ENCODE data around the gene GSTT4.
"Not testable (repeated sequence)": the region's sequence is repeated elsewhere in the genome, so short reads cannot be mapped to it uniquely, and the experiment has no call there.

Gene GSTT4

GRCh38 chr22:24024354-24024753 lies 19.1 kb upstream of the GSTT4 start:
- DNase-seq = no peak

- no peak for DNase-seq
Observed at GRCh38 chr22:24023204-24023789, 18.0 kb upstream of the GSTT4 start.

DNA sequence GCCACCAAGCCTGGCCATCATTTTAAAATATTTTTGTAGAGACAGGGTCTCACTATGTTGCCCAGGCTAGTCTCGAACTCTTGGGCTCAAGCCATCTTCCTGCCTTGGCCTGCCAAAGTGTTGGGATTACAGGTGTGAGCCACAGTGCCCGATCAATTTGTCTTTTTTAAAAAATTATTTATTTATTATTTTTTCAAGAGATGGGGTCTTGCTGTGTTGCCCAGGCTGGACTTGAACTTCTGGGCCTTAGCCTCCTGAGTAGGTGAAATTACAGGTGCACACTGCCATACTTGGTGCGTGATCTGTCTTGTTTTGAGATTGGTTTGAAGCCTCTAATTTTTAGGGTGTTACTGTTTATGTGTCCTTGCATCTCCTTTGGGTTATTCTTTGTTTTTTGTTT lies 16.1 kb upstream of the GSTT4 start:
- DNase-seq = no peak

GRCh38 chr22:24016156-24016555 lies 10.9 kb upstream of the GSTT4 start:
- DNase-seq = no peak

DNA sequence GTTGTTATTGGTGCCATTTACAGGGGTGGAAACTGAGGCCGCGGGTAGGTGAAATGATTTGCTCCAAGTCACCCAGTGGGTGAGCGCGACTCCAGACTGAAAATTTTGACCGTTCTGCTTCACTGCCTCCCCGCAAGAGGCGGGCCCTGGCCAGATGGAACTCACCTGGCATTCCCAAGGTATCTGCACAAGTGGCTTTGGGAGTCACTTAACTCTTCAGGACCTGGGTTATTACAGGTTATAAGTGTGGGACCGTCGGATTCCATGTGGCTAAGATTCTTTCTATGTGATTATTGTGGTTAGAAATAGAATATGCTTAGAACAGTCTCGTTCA lies 6.4 kb upstream of the GSTT4 start:
- DNase-seq = no peak

- DNase-seq = no peak
Observed at GRCh38 chr22:24010018-24010391, 4.8 kb upstream of the GSTT4 start.

DNA sequence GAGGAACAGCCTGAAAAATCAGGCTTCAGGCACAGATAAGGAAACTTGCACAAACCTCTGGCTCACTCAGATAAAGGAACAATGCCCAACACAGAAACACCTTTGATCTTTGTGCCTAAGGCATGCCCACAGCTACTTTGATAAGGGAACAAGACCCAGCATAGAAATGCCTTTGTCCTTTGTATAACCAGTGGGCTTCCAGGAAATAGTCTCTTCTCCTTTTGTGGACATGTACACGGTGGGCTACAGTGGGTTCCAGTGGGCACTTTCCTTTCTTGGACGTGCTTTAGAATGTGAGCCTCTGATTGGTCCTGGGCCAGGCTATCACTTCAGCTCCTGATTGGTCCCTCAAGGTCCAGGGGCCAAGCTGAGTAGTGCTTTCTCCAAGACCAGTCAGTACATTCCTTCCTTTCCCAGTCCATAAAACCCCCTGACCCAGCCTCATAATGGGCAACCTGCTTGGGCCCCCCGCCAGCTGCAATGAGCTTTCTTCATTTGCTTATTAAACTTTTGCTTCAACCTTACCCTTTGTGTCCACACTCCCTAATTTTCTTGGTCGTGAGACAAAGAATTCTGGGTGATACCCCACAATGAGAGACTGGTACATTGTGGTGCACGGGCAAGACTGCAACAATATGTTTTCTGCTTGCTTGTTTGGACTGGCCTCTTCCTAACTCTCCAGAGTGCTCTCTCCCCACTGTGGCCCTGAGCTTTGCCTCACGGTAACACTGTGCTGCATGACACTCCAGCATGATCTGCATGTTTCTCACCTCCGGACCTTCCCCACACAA lies 4.2 kb upstream of the GSTT4 start:
- no peak for DNase-seq

DNA sequence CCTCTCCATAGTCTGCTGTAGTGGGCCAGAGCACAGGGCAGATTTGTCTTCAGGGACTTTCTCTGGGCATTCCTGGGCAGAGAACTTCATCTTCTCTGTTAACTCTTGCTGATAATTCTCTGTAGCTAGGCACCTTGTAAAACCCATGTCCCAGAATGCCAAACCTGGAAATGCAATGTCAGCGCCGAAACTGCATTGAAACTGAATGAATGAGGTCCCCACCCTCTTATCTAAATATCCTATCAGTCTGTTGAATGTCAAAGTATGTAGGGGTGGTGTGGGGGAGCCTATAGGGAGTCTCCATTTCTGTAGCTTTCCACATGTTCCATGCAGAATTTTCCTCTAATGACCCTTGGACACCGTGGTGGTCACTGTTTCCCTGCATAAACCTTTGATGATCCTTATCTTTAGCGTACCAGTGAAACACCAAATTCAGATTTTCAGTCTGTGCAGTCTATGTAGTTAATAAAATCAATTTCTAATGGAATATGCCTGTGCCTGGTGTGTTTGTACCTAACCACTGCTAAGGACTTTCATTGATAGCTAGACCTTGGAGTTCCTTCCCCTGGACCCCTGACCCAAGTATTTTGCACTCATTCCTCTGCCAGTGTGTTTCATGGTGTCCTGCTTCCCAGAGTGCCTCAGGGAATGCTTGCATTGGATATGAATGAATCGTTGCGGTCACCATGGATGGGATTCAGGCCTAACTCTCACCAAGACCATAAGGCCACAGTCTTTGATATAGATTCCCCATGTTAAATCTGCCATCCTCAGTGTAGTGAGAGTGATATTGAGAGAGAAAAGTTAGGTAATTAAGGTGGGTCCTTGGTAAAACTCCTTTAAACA lies 3.4 kb upstream of the GSTT4 start:
- DNase-seq = no peak

DNA sequence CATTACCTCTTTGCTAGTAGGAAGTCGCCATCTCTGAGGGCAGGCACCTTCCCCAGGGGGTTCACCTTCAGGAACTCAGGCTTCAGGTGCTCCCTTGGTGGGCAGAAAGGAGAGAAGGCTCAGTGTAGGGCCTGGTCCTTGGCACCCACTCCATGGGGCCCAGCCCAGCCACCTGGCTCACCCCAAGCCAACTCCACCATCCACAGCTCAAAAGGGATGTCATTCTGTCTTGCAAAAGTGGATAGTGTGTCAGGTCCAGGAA lies 2.7 kb upstream of the GSTT4 start:
- no peak for DNase-seq

DNA sequence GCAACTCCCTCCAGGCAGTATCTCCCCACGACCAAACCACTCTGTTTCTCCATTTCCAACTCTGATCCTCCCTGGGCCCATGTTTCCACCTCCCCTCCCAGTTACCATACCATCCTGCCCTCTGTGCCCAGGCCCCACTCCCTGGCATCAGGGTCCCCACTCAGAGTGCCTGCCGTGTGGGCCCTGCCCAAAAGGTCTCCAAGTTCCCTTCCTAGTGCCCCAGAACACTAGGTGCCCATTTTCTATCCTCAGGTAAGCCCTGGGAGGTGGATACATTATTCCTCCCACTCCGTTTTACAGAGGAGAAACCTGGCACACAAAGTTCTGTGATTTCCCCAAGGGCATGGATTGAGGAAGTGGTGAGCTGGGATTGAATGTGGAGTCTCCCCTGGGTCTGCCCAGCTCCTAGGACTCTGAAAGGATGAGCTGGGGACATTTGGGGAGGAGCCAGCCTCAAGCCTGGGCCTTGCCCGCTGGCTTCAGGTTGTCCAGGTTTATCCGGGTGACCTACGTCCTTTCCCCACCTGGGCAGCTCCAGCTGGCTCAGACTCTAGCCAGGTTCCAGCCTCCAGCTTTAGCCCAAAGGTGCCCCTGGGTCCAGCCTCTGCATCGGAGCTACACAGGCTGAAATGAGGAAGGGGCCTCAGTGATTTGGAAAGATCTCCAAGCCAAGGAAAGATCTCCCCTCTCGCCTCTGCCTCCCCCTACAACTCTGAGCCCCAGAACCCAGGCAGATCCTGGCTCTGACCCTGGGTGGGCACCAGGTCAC lies 2.2 kb upstream of the GSTT4 start:
- DNase-seq = no peak

DNA sequence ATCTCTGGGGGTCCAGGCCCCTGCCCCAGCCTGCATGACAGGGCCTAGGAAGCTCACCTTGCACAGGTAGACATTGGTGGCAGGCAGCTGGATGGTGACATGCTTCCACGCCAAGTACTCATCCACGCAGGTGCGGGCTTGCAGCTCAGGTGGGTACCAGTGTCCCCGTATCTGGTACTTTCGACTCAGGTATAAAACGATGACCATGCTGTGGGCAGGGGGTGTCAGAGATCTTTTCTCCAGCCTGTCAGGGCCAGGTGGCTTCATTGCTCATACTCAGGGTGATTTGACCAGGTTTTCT lies 1.6 kb upstream of the GSTT4 start:
- no peak for DNase-seq

GRCh38 chr22:24006207-24006913 lies 1.1 kb upstream of the GSTT4 start:
- no peak for DNase-seq

DNA sequence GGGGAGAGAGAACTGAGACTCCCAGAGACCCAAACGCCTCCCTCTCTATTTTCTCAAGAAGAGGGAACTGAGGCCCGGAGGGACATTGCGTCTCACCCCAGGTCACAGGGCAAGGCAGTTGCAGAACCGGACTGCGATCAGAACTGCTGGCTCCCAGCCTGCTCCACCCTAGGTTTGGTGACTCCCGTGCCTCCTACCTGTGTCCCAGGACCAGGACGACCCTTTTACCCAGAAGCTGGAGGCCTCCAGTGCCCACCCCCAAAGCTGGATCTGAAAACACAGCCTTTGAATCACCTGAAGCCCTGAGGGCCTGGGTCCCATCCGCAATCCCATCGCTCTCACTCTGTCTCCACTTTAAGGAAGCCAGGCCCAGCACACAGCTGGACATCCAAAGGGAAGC lies 1.4 kb downstream of the GSTT4 start:
- no peak for DNase-seq

GRCh38 chr22:24002851-24003250 lies 2.4 kb downstream of the GSTT4 start:
- no peak for DNase-seq

- DNase-seq = no peak
Observed at GRCh38 chr22:24002272-24002671, 3.0 kb downstream of the GSTT4 start.

- no peak for DNase-seq
Observed at GRCh38 chr22:24001314-24001713, 3.9 kb downstream of the GSTT4 start.

DNA sequence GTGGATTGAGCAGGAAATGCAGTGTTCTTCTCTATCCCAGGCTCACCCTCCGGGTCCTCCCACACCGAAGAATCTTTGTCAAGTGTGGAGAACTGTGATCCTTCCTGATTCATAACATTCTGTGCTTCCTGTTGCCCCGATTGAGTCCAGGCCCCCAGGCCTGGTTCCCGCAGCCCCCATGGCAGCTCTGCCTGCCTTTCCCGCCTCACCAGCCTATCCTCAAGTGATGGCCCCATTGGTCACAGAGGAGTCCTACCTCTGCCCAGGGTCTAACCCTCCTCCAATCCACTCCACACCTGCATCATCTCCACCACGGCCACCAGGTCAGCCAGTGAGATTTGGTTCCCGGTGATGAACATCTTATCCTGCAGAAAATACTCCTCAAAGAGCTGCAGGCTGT lies 5.5 kb downstream of the GSTT4 start:
- not testable (repeated sequence) for DNase-seq

- no peak for DNase-seq
Observed at GRCh38 chr22:23997092-23997491, 8.2 kb downstream of the GSTT4 start.

DNA sequence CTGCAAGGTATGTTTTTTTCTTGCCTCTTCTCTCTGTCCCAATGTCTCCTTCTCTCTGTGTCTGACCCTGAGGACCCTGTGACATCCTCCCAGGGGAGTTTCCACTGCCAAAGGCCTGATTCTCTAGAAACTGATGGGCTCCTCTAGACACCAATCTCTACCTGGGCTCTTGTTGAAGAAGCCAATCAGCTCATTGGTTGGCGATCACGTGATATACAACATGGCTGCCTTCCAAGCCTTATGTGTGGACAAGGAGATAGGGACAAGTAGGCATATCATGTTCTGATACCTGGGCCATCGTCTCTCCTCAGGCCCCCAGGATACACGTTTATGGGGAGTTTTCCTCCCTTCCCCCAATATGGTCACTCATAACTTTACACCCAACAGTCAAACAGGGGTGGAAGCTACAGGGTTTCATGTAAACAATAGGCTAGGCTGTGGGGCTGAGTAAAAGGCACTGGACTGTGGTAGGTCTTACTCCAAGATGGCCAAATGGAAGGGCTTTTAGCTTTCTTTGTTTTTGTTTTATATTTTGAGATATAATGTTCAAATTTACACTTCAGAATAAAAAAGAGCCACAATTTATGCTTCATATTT lies 11.6 kb downstream of the GSTT4 start:
- DNase-seq = not testable (repeated sequence)

- DNase-seq = not testable (repeated sequence)
Observed at GRCh38 chr22:23993080-23993479, 12.2 kb downstream of the GSTT4 start.

GRCh38 chr22:23989583-23990244 lies 15.5 kb downstream of the GSTT4 start:
- not testable (repeated sequence) for DNase-seq

DNA sequence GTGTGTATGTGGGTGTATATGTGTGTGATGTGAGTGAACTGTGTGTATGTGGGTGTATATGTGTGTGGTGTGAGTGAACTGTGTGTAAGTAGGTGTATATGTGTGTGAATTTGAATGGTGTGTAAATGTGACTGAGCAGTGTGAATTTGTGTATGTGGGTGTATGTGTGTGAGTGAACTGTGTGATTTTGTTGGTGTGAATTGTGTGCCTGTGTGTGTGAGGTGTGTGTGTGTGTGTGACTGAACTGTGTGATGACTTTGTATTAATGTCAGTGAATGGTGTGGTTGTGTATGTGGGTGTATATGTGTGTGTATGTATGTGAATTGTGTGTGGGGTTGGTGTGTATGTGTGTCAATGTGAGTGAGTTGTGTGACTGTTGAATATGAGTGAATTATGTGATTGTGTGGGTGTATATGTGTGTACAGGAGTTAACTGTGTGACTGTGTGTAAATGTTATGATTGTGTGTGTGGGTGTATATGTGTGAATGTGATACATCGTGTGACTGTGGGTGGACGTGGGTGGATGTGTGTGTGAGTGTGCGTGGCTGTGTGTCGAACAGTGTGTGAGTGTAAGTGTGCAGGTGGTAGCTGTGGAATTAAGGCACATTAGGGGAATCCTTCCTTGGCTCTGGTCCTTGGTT lies 18.6 kb downstream of the GSTT4 start:
- not testable (repeated sequence) for DNase-seq

Measured in stimulated activated CD4-positive, alpha-beta T cell treated with anti-CD3 and anti-CD28 coated beads, Interleukin-12 subunit alpha, Interleukin-12 subunit beta, amount 100 ng/mL, for 4 hours (primary cell).